Central memory CD4-positive, alpha-beta T cell (primary cell): ENCODE data around the gene PTPN11.
"Not testable (repeated sequence)": the region's sequence is repeated elsewhere in the genome, so short reads cannot be mapped to it uniquely, and the experiment has no call there.

Experiments
- DNase-seq: peaks from one replicate; pipeline ENCODE4 v3.0.0; 2022

PTPN11 gene

GRCh38 chr12:112515868-112516267 is 97.1 kb downstream of the PTPN11 start:
- no peak for DNase-seq

GRCh38 chr12:112517730-112518364 is 99.1 kb downstream of the PTPN11 start:
- DNase-seq: no peak

GRCh38 chr12:112518365-112518735 is 99.6 kb downstream of the PTPN11 start:
- no peak for DNase-seq

GRCh38 chr12:112519841-112520340 is 101.1 kb downstream of the PTPN11 start:
- DNase-seq: not testable (repeated sequence)

GRCh38 chr12:112523856-112524255 is 105.1 kb downstream of the PTPN11 start:
- no peak for DNase-seq

GRCh38 chr12:112524269-112524668 is 105.5 kb downstream of the PTPN11 start:
- DNase-seq: no peak

GRCh38 chr12:112524676-112525425 is 106.1 kb downstream of the PTPN11 start:
- DNase-seq: no peak

GRCh38 chr12:112525426-112525809 is 106.7 kb downstream of the PTPN11 start:
- DNase-seq: no peak

GRCh38 chr12:112527082-112527481 is 108.3 kb downstream of the PTPN11 start:
- DNase-seq: no peak

- no peak for DNase-seq
These were observed 108.8 kb downstream of the PTPN11 start for GRCh38 chr12:112527501-112527900.

GRCh38 chr12:112528521-112528920 is 109.8 kb downstream of the PTPN11 start:
- DNase-seq: no peak

- no peak for DNase-seq
These were observed 112.2 kb downstream of the PTPN11 start for GRCh38 chr12:112530941-112531340.

- DNase-seq: no peak
These were observed 113.4 kb downstream of the PTPN11 start for GRCh38 chr12:112532106-112532505.

GRCh38 chr12:112533528-112533927 is 114.8 kb downstream of the PTPN11 start:
- DNase-seq: no peak

GRCh38 chr12:112535017-112535416 is 116.3 kb downstream of the PTPN11 start:
- no peak for DNase-seq

- DNase-seq: no peak
These were observed 117.1 kb downstream of the PTPN11 start for GRCh38 chr12:112535637-112536366.

- DNase-seq: no peak
These were observed 117.6 kb downstream of the PTPN11 start for GRCh38 chr12:112536367-112536730.

GRCh38 chr12:112537710-112538396 is 119.1 kb downstream of the PTPN11 start:
- DNase-seq: no peak

- no peak for DNase-seq
These were observed 120.0 kb downstream of the PTPN11 start for GRCh38 chr12:112538740-112539139.

- no peak for DNase-seq
These were observed 120.5 kb downstream of the PTPN11 start for GRCh38 chr12:112539221-112539620.

- DNase-seq: no peak
These were observed 121.3 kb downstream of the PTPN11 start for GRCh38 chr12:112540021-112540420.

- DNase-seq: no peak
These were observed 125.0 kb downstream of the PTPN11 start for GRCh38 chr12:112543751-112544150.

- no peak for DNase-seq
These were observed 127.6 kb downstream of the PTPN11 start for GRCh38 chr12:112546339-112546738.
